GM12878 (cell line): ENCODE measurements around the gene MYG1. TPM values are rescaled to one million over a fixed set of nuclear protein-coding genes. Genes with fewer than 3 reads are reported as not detected.

Source experiments
- ATAC-seq: fragments of 200-7000 bp; cut with Tn5 transposase; 3 replicates; pipeline ENCODE4 v1.9.1; 2020; ENCODE audit warnings: mild to moderate bottlenecking, moderate library complexity
- BruUV-seq: library from RNA; stranded (reverse); fragments of 400-500 nt; replicated peaks from 2 replicates; lab custom pipeline; 2021; lab: Mats Ljungman, UMichigan
- CTCF ChIA-PET: fragments of 300-600 bp; sonication (Branson Sonifier 250); formaldehyde crosslinking; extraction: SDS; loops from one replicate; lab custom pipeline; 2021; ENCODE audit warnings: inconsistent platforms; lab: Yijun Ruan, JAX
- POLR2A ChIA-PET: fragments of 350-600 bp; formaldehyde crosslinking; extraction: SDS; loops from one replicate; lab custom pipeline; 2021; ENCODE audit warnings: inconsistent platforms; lab: Charles Lee
- RAD21 ChIA-PET: fragments of 300-600 bp; sonication (Branson Sonifier 250); formaldehyde crosslinking; loops from one replicate; lab custom pipeline; 2023; ENCODE audit warnings: antibody characterized with exemption; ENCODE audit not compliant: unreplicated experiment; lab: Charles Lee
- SMC1A ChIA-PET: fragments of 300-600 bp; sonication (Branson Sonifier 250); formaldehyde crosslinking; loops from one replicate; lab custom pipeline; 2023; ENCODE audit not compliant: unreplicated experiment, uncharacterized antibody; lab: Charles Lee
- DNase-seq: peaks from one replicate; pipeline ENCODE4 v3.0.0-alpha.2; 2011; ENCODE audit warnings: low read depth, low spot score
- FAIRE-seq: peaks from 3 replicates; lab custom pipeline; 2011; peaks lifted over from hg19 to GRCh38; lab: Jason Lieb, UNC
- H2AFZ ChIP-seq: 2 replicates; pipeline ENCODE4 v1.6.0; 2011; ENCODE audit warnings: low read depth, low read length, control low read depth; ENCODE audit not compliant: control insufficient read depth
- H3K27ac ChIP-seq: 2 replicates; pipeline ENCODE4 v1.5.1; 2011; ENCODE audit warnings: control low read depth; ENCODE audit not compliant: control insufficient read depth, insufficient read depth
- H3K27me3 ChIP-seq, 2 experiments: replicated peaks in 1 of 2; 2 replicates each; pipeline versions ENCODE4 v1.6.0 to v1.6.1; 2011; ENCODE audit warnings: low read length in 1 of 2; ENCODE audit not compliant: control insufficient read depth in 2 of 2, insufficient read depth in 2 of 2
- H3K36me3 ChIP-seq, 2 experiments: 2 replicates each; pipeline ENCODE4 v1.5.1; 2011; ENCODE audit warnings: low read length in 1 of 2; ENCODE audit not compliant: control insufficient read depth in 2 of 2, insufficient read depth in 2 of 2
- H3K4me1 ChIP-seq: 2 replicates; pipeline ENCODE4 v1.6.1; 2011; ENCODE audit warnings: mild to moderate bottlenecking, low read length, moderate library complexity, mixed read lengths; ENCODE audit not compliant: control insufficient read depth, insufficient read depth
- H3K4me2 ChIP-seq: 2 replicates; pipeline ENCODE4 v1.6.0; 2011; ENCODE audit warnings: control low read depth; ENCODE audit not compliant: control insufficient read depth, insufficient read depth
- H3K4me3 ChIP-seq: fragments of 200-600 bp; sonication (generic); 2 replicates; pipeline ENCODE4 v1.5.1; 2016
- H3K79me2 ChIP-seq: 2 replicates; pipeline ENCODE4 v1.6.0; 2011; ENCODE audit warnings: low read length; ENCODE audit not compliant: control insufficient read depth, insufficient read depth
- H3K9ac ChIP-seq: 2 replicates; pipeline ENCODE4 v1.8.0; 2011; ENCODE audit warnings: low read length, control low read depth, mixed read lengths; ENCODE audit not compliant: control insufficient read depth, insufficient read depth
- H3K9me3 ChIP-seq: replicated peaks from 3 replicates; pipeline ENCODE4 v1.5.1; 2011; ENCODE audit warnings: mild to moderate bottlenecking, low read length; ENCODE audit not compliant: control insufficient read depth, insufficient read depth
- H4K20me1 ChIP-seq: 2 replicates; pipeline ENCODE4 v1.6.0; 2011; ENCODE audit not compliant: control insufficient read depth, insufficient read depth
- ASH2L ChIP-seq: fragments of 300-600, 200-600 bp; sonication (generic); IDR thresholded peaks from 2 replicates; pipeline ENCODE4 v1.6.1; 2017; ENCODE audit warnings: low read depth, mild to moderate bottlenecking, borderline replicate concordance
- CBX5 ChIP-seq: sonication (generic); IDR thresholded peaks from 2 replicates; pipeline ENCODE4 v1.6.1; 2016; ENCODE audit warnings: low read depth, moderate library complexity, mild to moderate bottlenecking, inconsistent platforms
- CHD2 ChIP-seq: IDR thresholded peaks from 2 replicates; pipeline ENCODE4 v1.6.1; 2011; ENCODE audit warnings: low read depth, low read length, improper control_type of control experiment, borderline replicate concordance
- IKZF1 ChIP-seq: fragments of 450-650 bp; conservative IDR thresholded peaks from 2 replicates; pipeline ENCODE4 v1.6.1; 2017; ENCODE audit warnings: antibody characterized with exemption, mild to moderate bottlenecking
- SUPT20H ChIP-seq: IDR thresholded peaks from 2 replicates; pipeline ENCODE4 v1.6.1; 2011; ENCODE audit warnings: low read depth, mild to moderate bottlenecking, low read length, moderate library complexity, borderline replicate concordance; ENCODE audit not compliant: control insufficient read depth
- SUZ12 ChIP-seq: fragments of 200-600 bp; sonication (generic); IDR thresholded peaks from one replicate; pipeline ENCODE4 v1.6.1; 2018; ENCODE audit warnings: antibody characterized with exemption, mild to moderate bottlenecking; ENCODE audit not compliant: unreplicated experiment
- TCF12 ChIP-seq: IDR thresholded peaks from 2 replicates; pipeline ENCODE4 v1.6.1; 2011; ENCODE audit warnings: low read depth, mild to moderate bottlenecking, low read length
- WGBS: methylation state at CpG from one replicate; pipeline ENCODE4 v1.1.6; 2016; ENCODE audit warnings: low lambda C conversion rate; ENCODE audit not compliant: insufficient replicate concordance, insufficient coverage; ENCODE audit errors: missing lambda C conversion rate; 5-methylcytosine and 5-hydroxymethylcytosine counted together
- in situ Hi-C: fragments of 300-500 bp; cut with MboI; formaldehyde crosslinking; loops from 9 replicates; pipeline ENCODE4 v1.14.3; 2018; ENCODE audit warnings: mixed read lengths
- intact Hi-C: fragments of 100-400 bp; cut with micrococcal nuclease; formaldehyde crosslinking; loops from one replicate; pipeline ENCODE4 v1.14.2; 2022; ENCODE audit not compliant: unreplicated experiment
- polyA plus RNA-seq, 11 experiments: library from polyadenylated mRNA; depleted of rRNA in 4 of 11; unstranded in 6 of 11; stranded (reverse) in 5 of 11; fragments of >200 nt; fragmentation: Nextera tagmentation in 4 of 11; fragmentation: Illumina TruSeq in 1 of 11; extraction: Ambion mirVana in 4 of 11; extraction: Trizol in 1 of 11; gene quantifications; 1 replicate in 1 of 11; 2 replicates in 10 of 11; pipeline versions ENCODE4 v1.2.1 to v1.2.3, GENCODE V29; 2011 to 2016; ENCODE audit warnings: inconsistent platforms in 2 of 11, missing spikeins in 2 of 11, low read depth in 1 of 11
- total RNA-seq, 4 experiments: library from RNA; depleted of rRNA in 3 of 4; stranded (reverse); fragments of >200 nt in 3 of 4; fragmentation: Illumina TruSeq in 1 of 4; extraction: Trizol in 1 of 4; gene quantifications; 2 replicates each; pipeline versions ENCODE4 v1.2.1 to v1.2.3, GENCODE V29; 2013 to 2021
- TF ChIP-seq, protein P1 (sequence below): fragments of 450-650 bp; IDR thresholded peaks from 2 replicates; pipeline ENCODE4 v1.6.1; 2017; ENCODE audit warnings: mild to moderate bottlenecking
- TF ChIP-seq, protein P2 (sequence below): fragments of 450-650 bp; IDR thresholded peaks from 2 replicates; pipeline ENCODE4 v1.6.1; 2017; ENCODE audit warnings: mild to moderate bottlenecking, low read depth, inconsistent platforms; ENCODE audit not compliant: poor library complexity, severe bottlenecking

The MYG1 gene
- total and polyA plus RNA-seq, 10 of the 15 experiments (the other 5 are each of a cell fraction or from before 2014, with no cell fraction given) = 20.7 to 81.0 (median 49.4) TPM

DNA sequence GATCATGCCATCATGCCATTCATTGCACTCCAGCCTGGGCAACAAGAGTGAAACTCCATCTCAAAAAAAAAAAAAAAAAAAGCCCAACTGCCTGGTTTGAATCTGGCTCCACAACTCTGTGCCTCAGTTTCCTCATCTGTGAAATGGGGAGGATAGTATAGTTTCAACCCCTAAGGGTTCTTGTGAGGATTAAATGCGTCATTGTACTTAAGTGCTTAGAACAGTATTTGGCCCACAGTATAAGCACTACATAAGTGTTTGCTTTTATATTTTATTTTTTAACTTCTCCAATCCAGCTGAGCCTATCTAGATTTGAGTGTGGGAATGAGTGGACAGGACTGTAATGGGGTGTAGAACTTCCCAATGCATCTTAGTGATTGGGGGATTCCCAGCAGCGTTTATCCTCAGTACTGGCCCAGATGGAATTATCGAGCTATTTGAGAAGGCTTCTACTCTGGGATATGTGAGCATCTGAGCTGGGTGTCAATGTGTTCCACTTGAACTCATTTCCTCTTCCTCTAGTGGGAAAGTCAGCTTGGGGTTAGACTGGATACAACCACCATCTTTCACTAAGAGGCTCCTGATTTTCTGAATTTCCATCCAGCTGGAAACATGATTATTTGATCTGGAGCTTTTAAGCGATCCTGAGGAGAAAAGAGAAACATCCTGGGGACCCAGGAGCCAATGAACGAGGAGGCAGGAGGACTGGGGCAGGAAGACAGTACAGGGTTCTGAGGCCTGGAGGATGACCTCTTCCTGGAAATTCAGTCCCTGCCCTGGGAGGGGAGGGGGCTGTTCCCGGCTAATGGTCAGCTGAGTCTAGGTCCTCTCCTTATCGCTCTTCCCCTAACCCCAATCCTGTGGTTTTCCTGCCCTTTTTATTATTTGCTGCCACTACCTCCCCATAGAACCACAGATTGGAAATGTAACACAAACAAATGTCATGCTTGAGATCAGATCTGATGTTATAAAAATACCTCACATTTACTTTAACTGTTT lies 40.7 kb upstream of the MYG1 start:
- RAD21 ChIA-PET = interaction anchor here (0.9 kb wide), 1 partner anchor 10 kb away, joined by 7 read pairs; the partner anchor contains the start of gene ESPL1
- ATAC-seq (no peak), FAIRE-seq (no peak)
- CTCF ChIA-PET = interaction anchor here (0.9 to 1.1 kb wide), 2 partner anchors 8 to 45 kb away, joined by 3 read pairs; no protein-coding TSS in a partner anchor
- Histone ChIP-seq H3K9me3 (no peaks in the 10 kb centered on the region), H3K27ac (no peak overlapping the region), H3K79me2 (no peaks in the 10 kb centered on the region; the same call in none of the 2 replicates), H3K4me3 (no peak overlapping the region), H2AFZ (no peak overlapping the region), H4K20me1 (no peaks in the 10 kb centered on the region), H3K4me1 (peaks cover 16% of the 10 kb centered on the region), H3K27me3 (no peaks in the 10 kb centered on the region)
- in situ Hi-C loops = no loop called here
- POLR2A ChIA-PET = interaction anchor here (0.6 to 1.2 kb wide), 2 partner anchors 10 to 37 kb away, joined by 3 to 5 read pairs; partner anchors contain the start of gene PFDN5
- WGBS = 73% methylated on average over 7 of the region's 7 CpGs
- TF ChIP-seq SUZ12 (no peak), TCF12 (no peak), IKZF1 (no peak), ASH2L (no peak), CBX5 (no peak), CHD2 (no peak), SUPT20H (no peak)
- TF ChIP-seq, protein P1, sequence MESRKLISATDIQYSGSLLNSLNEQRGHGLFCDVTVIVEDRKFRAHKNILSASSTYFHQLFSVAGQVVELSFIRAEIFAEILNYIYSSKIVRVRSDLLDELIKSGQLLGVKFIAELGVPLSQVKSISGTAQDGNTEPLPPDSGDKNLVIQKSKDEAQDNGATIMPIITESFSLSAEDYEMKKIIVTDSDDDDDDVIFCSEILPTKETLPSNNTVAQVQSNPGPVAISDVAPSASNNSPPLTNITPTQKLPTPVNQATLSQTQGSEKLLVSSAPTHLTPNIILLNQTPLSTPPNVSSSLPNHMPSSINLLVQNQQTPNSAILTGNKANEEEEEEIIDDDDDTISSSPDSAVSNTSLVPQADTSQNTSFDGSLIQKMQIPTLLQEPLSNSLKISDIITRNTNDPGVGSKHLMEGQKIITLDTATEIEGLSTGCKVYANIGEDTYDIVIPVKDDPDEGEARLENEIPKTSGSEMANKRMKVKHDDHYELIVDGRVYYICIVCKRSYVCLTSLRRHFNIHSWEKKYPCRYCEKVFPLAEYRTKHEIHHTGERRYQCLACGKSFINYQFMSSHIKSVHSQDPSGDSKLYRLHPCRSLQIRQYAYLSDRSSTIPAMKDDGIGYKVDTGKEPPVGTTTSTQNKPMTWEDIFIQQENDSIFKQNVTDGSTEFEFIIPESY = no peak
- TF ChIP-seq, protein P2, sequence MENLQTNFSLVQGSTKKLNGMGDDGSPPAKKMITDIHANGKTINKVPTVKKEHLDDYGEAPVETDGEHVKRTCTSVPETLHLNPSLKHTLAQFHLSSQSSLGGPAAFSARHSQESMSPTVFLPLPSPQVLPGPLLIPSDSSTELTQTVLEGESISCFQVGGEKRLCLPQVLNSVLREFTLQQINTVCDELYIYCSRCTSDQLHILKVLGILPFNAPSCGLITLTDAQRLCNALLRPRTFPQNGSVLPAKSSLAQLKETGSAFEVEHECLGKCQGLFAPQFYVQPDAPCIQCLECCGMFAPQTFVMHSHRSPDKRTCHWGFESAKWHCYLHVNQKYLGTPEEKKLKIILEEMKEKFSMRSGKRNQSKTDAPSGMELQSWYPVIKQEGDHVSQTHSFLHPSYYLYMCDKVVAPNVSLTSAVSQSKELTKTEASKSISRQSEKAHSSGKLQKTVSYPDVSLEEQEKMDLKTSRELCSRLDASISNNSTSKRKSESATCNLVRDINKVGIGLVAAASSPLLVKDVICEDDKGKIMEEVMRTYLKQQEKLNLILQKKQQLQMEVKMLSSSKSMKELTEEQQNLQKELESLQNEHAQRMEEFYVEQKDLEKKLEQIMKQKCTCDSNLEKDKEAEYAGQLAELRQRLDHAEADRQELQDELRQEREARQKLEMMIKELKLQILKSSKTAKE = no peak
- TF ChIP-seq, all 136 proteins: peak for 0
- Histone ChIP-seq H3K9ac (no peak overlapping the region), H3K36me3 (peaks cover 0 to under 1% of the 10 kb centered on the region in 2 experiments; a peak in 1 of 4 replicates), H3K4me2 (no peak overlapping the region)
- SMC1A ChIA-PET = interaction anchor here (0.6 to 1.4 kb wide), 6 partner anchors 9 to 190 kb away, joined by 3 to 8 read pairs (median 3); partner anchors contain the start of gene ESPL1
- no peak for DNase-seq
- BruUV-seq = no TSS peak
- intact Hi-C loops = no loop called here
